ENCODE results near the gene ARL11. TPM values are rescaled to one million over a fixed set of nuclear protein-coding genes. Genes with fewer than 3 reads are reported as not detected.

The ARL11 gene
- total RNA-seq, 2 donors from 2014 or later = 0.24 to 0.49 TPM

GRCh38 chr13:49636705-49637104, 8.4 kb downstream of the ARL11 start:
- H3K36me3 Mint-ChIP-seq (ENCODE audit: low read depth) = no peaks in the 10 kb centered on the region
- H3K4me3 Mint-ChIP-seq = no peak overlapping the region
- no peak for DNase-seq
- no peak overlapping the region for H3K27ac Mint-ChIP-seq
- Histone ChIP-seq H3K9ac (ENCODE audit: extremely low read depth, low read length, poor library complexity, severe bottlenecking) (no peak overlapping the region), H3K27ac (ENCODE audit: low read depth, low read length) (no peak overlapping the region), H3K36me3 (ENCODE audit: control insufficient read depth, insufficient read depth, low read length) (no peaks in the 10 kb centered on the region), H3K4me1 (ENCODE audit: control insufficient read depth, insufficient read depth, low read length) (peaks cover 8% of the 10 kb centered on the region), H3K4me3 (ENCODE audit: low read length) (no peak overlapping the region), H3K27me3 (ENCODE audit: control insufficient read depth, insufficient read depth, low read length, poor library complexity, severe bottlenecking) (no peaks in the 10 kb centered on the region), H3K9me3 (ENCODE audit: control insufficient read depth, low read length) (no peaks in the 10 kb centered on the region)
- no peak for TF ChIP-seq CTCF (conservative IDR thresholded peaks at IDR 0.05)
- 94% methylated on average over 2 to 5 of the region's 5 CpGs for WGBS, 2 experiments (ENCODE audit: insufficient coverage in 1 of 2, insufficient read length in 1 of 2)
- H3K27me3 Mint-ChIP-seq (ENCODE audit: insufficient read depth) = peaks cover 1% of the 10 kb centered on the region
- peaks cover 23% of the 10 kb centered on the region for H3K4me1 Mint-ChIP-seq
- no peaks in the 10 kb centered on the region for H3K9me3 Mint-ChIP-seq

GRCh38 chr13:49638030-49638743, 9.9 kb downstream of the ARL11 start:
- Mint-ChIP-seq H3K36me3 (ENCODE audit: low read depth) (no peaks in the 10 kb centered on the region), H3K4me1 (peaks cover 23% of the 10 kb centered on the region)
- no peak overlapping the region for H3K27ac ChIP-seq (ENCODE audit: low read depth, low read length)

GRCh38 chr13:49638744-49639072, 10.4 kb downstream of the ARL11 start:
- Mint-ChIP-seq H3K27me3 (ENCODE audit: insufficient read depth) (peaks cover 1% of the 10 kb centered on the region), H3K36me3 (ENCODE audit: low read depth) (no peaks in the 10 kb centered on the region), H3K4me3 (no peak overlapping the region), H3K4me1 (peaks cover 23% of the 10 kb centered on the region), H3K9me3 (no peaks in the 10 kb centered on the region), H3K27ac (no peak overlapping the region)
- Histone ChIP-seq H3K4me1 (ENCODE audit: control insufficient read depth, insufficient read depth, low read length) (peaks cover 8% of the 10 kb centered on the region), H3K9me3 (ENCODE audit: control insufficient read depth, low read length) (no peaks in the 10 kb centered on the region), H3K36me3 (ENCODE audit: control insufficient read depth, insufficient read depth, low read length) (no peaks in the 10 kb centered on the region), H3K4me3 (ENCODE audit: low read length) (no peak overlapping the region), H3K9ac (ENCODE audit: extremely low read depth, low read length, poor library complexity, severe bottlenecking) (no peak overlapping the region), H3K27me3 (ENCODE audit: control insufficient read depth, insufficient read depth, low read length, poor library complexity, severe bottlenecking) (no peaks in the 10 kb centered on the region), H3K27ac (ENCODE audit: low read depth, low read length) (no peak overlapping the region)
- TF ChIP-seq CTCF (conservative IDR thresholded peaks at IDR 0.05) = no peak
- WGBS, 2 experiments (ENCODE audit: insufficient coverage in 1 of 2, insufficient read length in 1 of 2) = 93 to 100% methylated on average over 1 to 2 of the region's 2 CpGs
- no peak for DNase-seq

More at GRCh38 chr13:49638030-49638743, 9.9 kb downstream of the ARL11 start:
- TF ChIP-seq CTCF (conservative IDR thresholded peaks at IDR 0.05) = no peak
- WGBS, 2 experiments (ENCODE audit: insufficient coverage in 1 of 2, insufficient read length in 1 of 2) = 95 to 100% methylated on average over 2 to 4 of the region's 4 CpGs
- Mint-ChIP-seq H3K4me3 (no peak overlapping the region), H3K9me3 (no peaks in the 10 kb centered on the region), H3K27me3 (ENCODE audit: insufficient read depth) (peaks cover 1% of the 10 kb centered on the region), H3K27ac (no peak overlapping the region)
- H3K36me3 ChIP-seq (ENCODE audit: control insufficient read depth, insufficient read depth, low read length) = no peaks in the 10 kb centered on the region
- DNase-seq = no peak
- no peak overlapping the region for H3K9ac ChIP-seq (ENCODE audit: extremely low read depth, low read length, poor library complexity, severe bottlenecking)
- H3K4me1 ChIP-seq (ENCODE audit: control insufficient read depth, insufficient read depth, low read length) = peaks cover 8% of the 10 kb centered on the region
- no peaks in the 10 kb centered on the region for H3K9me3 ChIP-seq (ENCODE audit: control insufficient read depth, low read length)
- H3K4me3 ChIP-seq (ENCODE audit: low read length) = no peak overlapping the region
- no peaks in the 10 kb centered on the region for H3K27me3 ChIP-seq (ENCODE audit: control insufficient read depth, insufficient read depth, low read length, poor library complexity, severe bottlenecking)
